IMR-90 (cell line): ENCODE data around the gene ELMO1. TPM values are rescaled to one million over a fixed set of nuclear protein-coding genes. Genes with fewer than 3 reads are reported as not detected.

Experiments used
- ATAC-seq: fragments of 200-7000 bp; cut with Tn5 transposase; 2 replicates; pipeline ENCODE4 v1.9.1; 2020; ENCODE audit warnings: low read depth, mild to moderate bottlenecking, moderate library complexity
- BruUV-seq: library from RNA; stranded (reverse); fragments of 400-500 nt; replicated peaks from 2 replicates; lab custom pipeline; 2021; lab: Mats Ljungman, UMichigan
- CTCF ChIA-PET: fragments of 300-600 bp; formaldehyde crosslinking; extraction: SDS; loops from one replicate; lab custom pipeline; 2021; ENCODE audit warnings: antibody characterized with exemption; lab: Yijun Ruan, JAX
- POLR2A ChIA-PET: fragments of 300-600 bp; sonication (Branson Sonifier 250); formaldehyde crosslinking; loops from one replicate; lab custom pipeline; 2022; ENCODE audit warnings: antibody characterized with exemption; ENCODE audit not compliant: unreplicated experiment; lab: Charles Lee
- DNase-seq: peaks from one replicate; pipeline ENCODE4 v3.0.0; 2013
- H2AFZ ChIP-seq: replicated peaks from 2 replicates; pipeline ENCODE3; 2013; ENCODE audit warnings: low read length, mild to moderate bottlenecking; ENCODE audit not compliant: poor library complexity
- H2AK5ac ChIP-seq: 2 replicates; pipeline ENCODE4 v1.6.1; 2013; ENCODE audit warnings: low read depth, low read length, inconsistent platforms
- H2AK9ac ChIP-seq: replicated peaks from 2 replicates; pipeline ENCODE3; 2013; ENCODE audit warnings: mild to moderate bottlenecking, low read depth, low read length, moderate library complexity; ENCODE audit not compliant: poor library complexity
- H2BK120ac ChIP-seq: 2 replicates; pipeline ENCODE4 v1.6.1; 2013; ENCODE audit warnings: low read depth, low read length, inconsistent platforms
- H2BK15ac ChIP-seq: 3 replicates; pipeline ENCODE4 v1.6.1; 2013; ENCODE audit warnings: low read depth, low read length, inconsistent platforms
- H2BK20ac ChIP-seq: 2 replicates; pipeline ENCODE4 v1.6.1; 2013; ENCODE audit warnings: low read depth, mild to moderate bottlenecking, inconsistent platforms, low read length, moderate library complexity
- H2BK5ac ChIP-seq: 2 replicates; pipeline ENCODE4 v1.6.1; 2013; ENCODE audit warnings: mild to moderate bottlenecking, low read depth, low read length, inconsistent platforms; ENCODE audit not compliant: poor library complexity, severe bottlenecking
- H3K14ac ChIP-seq: replicated peaks from 2 replicates; pipeline ENCODE4 v1.6.1; 2013; ENCODE audit warnings: low read depth, low read length, inconsistent platforms
- H3K18ac ChIP-seq: 2 replicates; pipeline ENCODE4 v1.6.1; 2013; ENCODE audit warnings: low read depth, low read length, control low read depth
- H3K23ac ChIP-seq: 2 replicates; pipeline ENCODE4 v1.6.1; 2013; ENCODE audit warnings: low read depth, low read length, inconsistent platforms
- H3K27ac ChIP-seq: 2 replicates; pipeline ENCODE4 v1.5.1; 2013; ENCODE audit warnings: mild to moderate bottlenecking, control low read depth, low read length; ENCODE audit not compliant: insufficient read depth
- H3K27me3 ChIP-seq: 2 replicates; pipeline ENCODE4 v1.6.1; 2013; ENCODE audit warnings: low read length; ENCODE audit not compliant: control insufficient read depth, insufficient read depth
- H3K36me3 ChIP-seq: 2 replicates; pipeline ENCODE4 v1.6.1; 2013; ENCODE audit warnings: low read length, mixed read lengths; ENCODE audit not compliant: control insufficient read depth, insufficient read depth
- H3K4ac ChIP-seq: 2 replicates; pipeline ENCODE4 v1.6.1; 2013; ENCODE audit warnings: low read depth, low read length, inconsistent platforms
- H3K4me1 ChIP-seq: 2 replicates; pipeline ENCODE4 v1.6.1; 2013; ENCODE audit warnings: low read length, mixed read lengths; ENCODE audit not compliant: control insufficient read depth, insufficient read depth
- H3K4me2 ChIP-seq: 2 replicates; pipeline ENCODE4 v1.6.1; 2013; ENCODE audit warnings: low read depth, mild to moderate bottlenecking, control low read depth, low read length, moderate library complexity
- H3K4me3 ChIP-seq: 2 replicates; pipeline ENCODE4 v1.5.1; 2013; ENCODE audit warnings: low read depth, mild to moderate bottlenecking, control low read depth, low read length, moderate library complexity; ENCODE audit not compliant: insufficient read depth
- H3K56ac ChIP-seq: 2 replicates; pipeline ENCODE4 v1.6.1; 2013; ENCODE audit warnings: low read length, inconsistent platforms; ENCODE audit not compliant: insufficient read depth; ENCODE audit errors: extremely low read depth
- H3K79me1 ChIP-seq, 2 experiments: 2 replicates each; pipeline ENCODE4 v1.6.1; 2013; ENCODE audit warnings: low read length in 2 of 2, inconsistent platforms in 1 of 2, low read depth in 1 of 2
- H3K9ac ChIP-seq: 2 replicates; pipeline ENCODE4 v1.6.1; 2013; ENCODE audit warnings: low read depth, low read length, control low read depth
- H3K9me1 ChIP-seq: 2 replicates; pipeline ENCODE4 v1.6.1; 2013; ENCODE audit warnings: low read length, inconsistent platforms; ENCODE audit not compliant: insufficient read depth
- H3K9me3 ChIP-seq: 2 replicates; pipeline ENCODE4 v1.6.1; 2013; ENCODE audit warnings: low read length; ENCODE audit not compliant: control insufficient read depth, insufficient read depth
- H4K20me1 ChIP-seq: 2 replicates; pipeline ENCODE4 v1.6.1; 2013; ENCODE audit warnings: low read length, inconsistent platforms; ENCODE audit not compliant: insufficient read depth
- H4K5ac ChIP-seq: 2 replicates; pipeline ENCODE4 v1.6.1; 2013; ENCODE audit warnings: mild to moderate bottlenecking, low read depth, low read length, control low read depth
- H4K8ac ChIP-seq, 2 experiments: 2 replicates each; pipeline ENCODE4 v1.6.1; 2013; ENCODE audit warnings: low read depth in 2 of 2, low read length in 2 of 2, control low read depth in 1 of 2, inconsistent platforms in 1 of 2
- H4K91ac ChIP-seq: 2 replicates; pipeline ENCODE4 v1.6.1; 2013; ENCODE audit warnings: low read depth, low read length, inconsistent platforms; ENCODE audit not compliant: insufficient read depth
- CTCF ChIP-seq: conservative IDR thresholded peaks from 2 replicates; pipeline ENCODE4 v1.5.1; 2012; ENCODE audit warnings: mild to moderate bottlenecking, low read depth, low read length, improper control_type of control experiment
- FOS ChIP-seq: fragments of 150-350 bp; IDR thresholded peaks from 2 replicates; pipeline ENCODE4 v1.6.1; 2016; ENCODE audit warnings: low read depth, low read length
- NFE2L2 ChIP-seq: fragments of 150-350 bp; IDR thresholded peaks from 2 replicates; pipeline ENCODE4 v1.6.1; 2016; ENCODE audit warnings: low read depth, mild to moderate bottlenecking, low read length
- POLR2A ChIP-seq: IDR thresholded peaks from 2 replicates; pipeline ENCODE4 v1.6.1; 2012; ENCODE audit warnings: mild to moderate bottlenecking, low read depth, low read length
- RAD21 ChIP-seq: IDR thresholded peaks from 2 replicates; pipeline ENCODE4 v1.6.1; 2012; ENCODE audit warnings: low read length, improper control_type of control experiment
- RCOR1 ChIP-seq: IDR thresholded peaks from 2 replicates; pipeline ENCODE4 v1.6.1; 2012; ENCODE audit warnings: mild to moderate bottlenecking, low read length, improper control_type of control experiment; ENCODE audit not compliant: insufficient replicate concordance
- WGBS, 2 experiments: methylation state at CpG; one replicate each; pipeline versions ENCODE4 v1.1.5 to v1.1.7; 2013; ENCODE audit warnings: missing lambda C conversion rate in 2 of 2; ENCODE audit not compliant: insufficient read length in 1 of 2; ENCODE audit errors: extremely low coverage in 2 of 2; 5-methylcytosine and 5-hydroxymethylcytosine counted together
- dilution Hi-C: fragments of 300-500 bp; cut with HindIII; formaldehyde crosslinking; loops from one replicate; pipeline ENCODE4 v1.14.3; 2018; ENCODE audit warnings: low sequenced_read_pairs; ENCODE audit not compliant: unreplicated experiment
- in situ Hi-C: fragments of 300-500 bp; cut with MboI; formaldehyde crosslinking; loops from 3 replicates; pipeline ENCODE4 v1.14.3; 2019; ENCODE audit warnings: low sequenced_read_pairs, inconsistent platforms, mixed read lengths
- intact Hi-C: fragments of 100-400 bp; cut with micrococcal nuclease; formaldehyde crosslinking; loops from 2 replicates; pipeline ENCODE4 v1.10.0; 2022
- polyA plus RNA-seq, 3 experiments: library from polyadenylated mRNA; depleted of rRNA; stranded (reverse); fragments of >200 nt; gene quantifications; 2 replicates each; pipeline ENCODE4 v1.2.3, GENCODE V29; 2012; ENCODE audit warnings: low replicate concordance in 1 of 3
- total RNA-seq: library from RNA; depleted of rRNA; stranded (reverse); fragments of >200 nt; gene quantifications from 2 replicates; pipeline ENCODE4 v1.2.3, GENCODE V29; 2012

The ELMO1 gene
- total and polyA plus RNA-seq, 2 of the 4 experiments (the other 2 are of a cell fraction) = 0.03 TPM; not detected in 1

DNA sequence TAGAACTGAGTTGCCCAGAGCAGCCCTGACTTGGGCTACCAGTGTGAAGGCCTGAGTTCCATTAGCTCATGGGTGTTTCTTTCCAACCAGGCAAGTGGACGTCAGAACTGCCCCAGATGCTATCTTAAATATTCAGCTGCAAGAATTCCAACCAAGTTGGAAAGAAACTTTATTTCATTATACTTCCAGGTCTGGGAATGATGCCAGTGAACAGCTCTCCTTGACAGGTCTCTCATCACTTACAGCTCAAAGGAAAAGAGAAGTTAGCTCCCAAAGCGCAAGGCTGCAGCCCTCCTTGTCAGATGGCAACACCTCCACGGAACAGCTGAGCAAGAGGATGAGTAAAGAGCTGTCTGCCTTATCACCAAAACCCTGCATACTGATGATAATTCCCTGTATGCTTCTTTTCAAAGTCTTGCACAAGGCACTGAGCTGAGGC lies 468.8 kb downstream of the ELMO1 start:
- dilution Hi-C loops (no loop called here), in situ Hi-C loops (no loop called here), intact Hi-C loops (no loop called here)
- Histone ChIP-seq H4K20me1 (no peaks in the 10 kb centered on the region), H3K79me1 (no peaks in the 10 kb centered on the region), H2BK5ac (no peak overlapping the region), H3K4me1 (no peaks in the 10 kb centered on the region), H3K4me3 (no peak overlapping the region), H3K56ac (no peak overlapping the region), H3K36me3 (no peaks in the 10 kb centered on the region), H3K23ac (no peak overlapping the region), H2AFZ (no peak overlapping the region), H3K9me3 (no peaks in the 10 kb centered on the region), H4K5ac (no peak overlapping the region), H3K27me3 (peaks cover 6% of the 10 kb centered on the region), H3K9me1 (no peaks in the 10 kb centered on the region), H3K4me2 (no peak overlapping the region), H2BK20ac (no peak overlapping the region), H3K27ac (no peak overlapping the region), H2BK120ac (no peak overlapping the region), H3K4ac (no peak overlapping the region), H2AK5ac (no peak overlapping the region), H3K14ac (no peak overlapping the region), H3K18ac (no peak overlapping the region), H4K91ac (no peak overlapping the region), H2BK15ac (no peak overlapping the region), H3K9ac (no peak overlapping the region), H2AK9ac (no peak overlapping the region), H4K8ac (no peak overlapping the region)
- POLR2A ChIA-PET = interaction anchor here (0.9 kb wide), 1 partner anchor 199 kb away, joined by 4 read pairs; no protein-coding TSS in a partner anchor
- DNase-seq (no peak), ATAC-seq (no peak)
- WGBS, 2 experiments = no CpG with 5 or more reads among the region's 3 CpGs
- TF ChIP-seq RCOR1 (no peak), CTCF (no peak), NFE2L2 (no peak), POLR2A (no peak), FOS (no peak), RAD21 (no peak)
- CTCF ChIA-PET = interaction anchor here (0.6 to 2.8 kb wide), 5 partner anchors 12 to 492 kb away, joined by 3 to 15 read pairs (median 6); no protein-coding TSS in a partner anchor
- BruUV-seq = no TSS peak
